H9 (cell line): ENCODE measurements around the gene POU2F3. TPM values are rescaled to one million over a fixed set of nuclear protein-coding genes. Genes with fewer than 3 reads are reported as not detected.

Source experiments
- DNase-seq: peaks from one replicate; pipeline ENCODE4 v3.0.0-alpha.2; 2017
- H2AFZ ChIP-seq: one replicate; pipeline ENCODE4 v1.6.1; 2013; ENCODE audit warnings: mild to moderate bottlenecking, low read length, control low read depth, moderate library complexity
- H2AK5ac ChIP-seq: 2 replicates; pipeline ENCODE4 v1.6.1; 2013; ENCODE audit warnings: low read length, control low read depth, mixed read lengths; ENCODE audit not compliant: insufficient read length
- H2BK120ac ChIP-seq: one replicate; pipeline ENCODE4 v1.6.1; 2013; ENCODE audit warnings: low read depth, mild to moderate bottlenecking, low read length, control low read depth, inconsistent platforms; ENCODE audit not compliant: poor library complexity, severe bottlenecking
- H2BK12ac ChIP-seq: 2 replicates; pipeline ENCODE4 v1.6.1; 2013; ENCODE audit warnings: low read length, control low read depth, mixed read lengths, low read depth; ENCODE audit not compliant: insufficient read length
- H2BK15ac ChIP-seq: 2 replicates; pipeline ENCODE4 v1.6.1; 2013; ENCODE audit warnings: low read depth, low read length, control low read depth
- H2BK20ac ChIP-seq: one replicate; pipeline ENCODE4 v1.6.1; 2013; ENCODE audit warnings: low read depth, mild to moderate bottlenecking, low read length, control low read depth, inconsistent platforms; ENCODE audit not compliant: poor library complexity, severe bottlenecking
- H2BK5ac ChIP-seq: 2 replicates; pipeline ENCODE4 v1.6.1; 2013; ENCODE audit warnings: low read length, control low read depth, mixed read lengths; ENCODE audit not compliant: insufficient read length
- H3K14ac ChIP-seq: 2 replicates; pipeline ENCODE4 v1.6.1; 2013; ENCODE audit warnings: low read length, control low read depth; ENCODE audit not compliant: insufficient read depth
- H3K18ac ChIP-seq: 2 replicates; pipeline ENCODE4 v1.6.1; 2013; ENCODE audit warnings: low read depth, mild to moderate bottlenecking, mixed read lengths, low read length, control low read depth; ENCODE audit not compliant: insufficient read length
- H3K23ac ChIP-seq: 2 replicates; pipeline ENCODE4 v1.6.1; 2013; ENCODE audit warnings: low read length, control low read depth, mixed read lengths, low read depth; ENCODE audit not compliant: insufficient read length
- H3K23me2 ChIP-seq: 2 replicates; pipeline ENCODE4 v1.6.1; 2013; ENCODE audit warnings: low read depth, mild to moderate bottlenecking, mixed read lengths, low read length, control low read depth; ENCODE audit not compliant: insufficient read length, poor library complexity, severe bottlenecking
- H3K27ac ChIP-seq: 2 replicates; pipeline ENCODE4 v1.5.1; 2013; ENCODE audit warnings: low read length, control low read depth, mixed read lengths, low read depth; ENCODE audit not compliant: insufficient read length
- H3K27me3 ChIP-seq: 2 replicates; pipeline ENCODE4 v1.6.1; 2013; ENCODE audit warnings: low read length, control low read depth, inconsistent platforms; ENCODE audit not compliant: insufficient read depth
- H3K4ac ChIP-seq: 2 replicates; pipeline ENCODE4 v1.6.1; 2013; ENCODE audit warnings: low read depth, mild to moderate bottlenecking, control low read depth, inconsistent platforms, low read length, moderate library complexity
- H3K4me1 ChIP-seq: 2 replicates; pipeline ENCODE4 v1.6.1; 2013; ENCODE audit warnings: low read length, control low read depth, inconsistent platforms; ENCODE audit not compliant: insufficient read depth
- H3K4me2 ChIP-seq: 2 replicates; pipeline ENCODE4 v1.6.1; 2013; ENCODE audit warnings: low read length, control low read depth, mixed read lengths; ENCODE audit not compliant: insufficient read length, insufficient read depth
- H3K56ac ChIP-seq: 2 replicates; pipeline ENCODE4 v1.6.1; 2013; ENCODE audit warnings: low read depth, mild to moderate bottlenecking, mixed read lengths, low read length, control low read depth; ENCODE audit not compliant: insufficient read length
- H3K79me1 ChIP-seq: 2 replicates; pipeline ENCODE4 v1.6.1; 2013; ENCODE audit warnings: low read depth, mild to moderate bottlenecking, moderate library complexity, low read length, control low read depth, inconsistent platforms; ENCODE audit not compliant: insufficient read depth, poor library complexity, severe bottlenecking
- H3K79me2 ChIP-seq: 2 replicates; pipeline ENCODE4 v1.6.1; 2013; ENCODE audit warnings: low read length, control low read depth, inconsistent platforms; ENCODE audit not compliant: insufficient read depth
- H3K9ac ChIP-seq: 2 replicates; pipeline ENCODE4 v1.6.1; 2013; ENCODE audit warnings: low read length, control low read depth, mixed read lengths; ENCODE audit not compliant: insufficient read length; ENCODE audit errors: extremely low read depth
- H3K9me3 ChIP-seq: one replicate; pipeline ENCODE4 v1.6.1; 2013; ENCODE audit warnings: low read depth, low read length, inconsistent platforms; ENCODE audit not compliant: control insufficient read depth
- H3T11ph ChIP-seq: one replicate; pipeline ENCODE4 v1.6.1; 2013; ENCODE audit warnings: mild to moderate bottlenecking, low read length, control low read depth, inconsistent platforms
- H4K20me1 ChIP-seq: one replicate; pipeline ENCODE4 v1.6.1; 2013; ENCODE audit not compliant: control insufficient read depth, insufficient read length, insufficient read depth
- H4K5ac ChIP-seq: 2 replicates; pipeline ENCODE4 v1.6.1; 2013; ENCODE audit warnings: low read depth, mild to moderate bottlenecking, mixed read lengths, low read length, control low read depth; ENCODE audit not compliant: insufficient read length
- H4K8ac ChIP-seq: replicated peaks from 2 replicates; pipeline ENCODE4 v1.6.1; 2013; ENCODE audit warnings: low read length, control low read depth, mixed read lengths, low read depth; ENCODE audit not compliant: insufficient read length
- H4K91ac ChIP-seq: 2 replicates; pipeline ENCODE4 v1.6.1; 2013; ENCODE audit warnings: low read depth, mild to moderate bottlenecking, moderate library complexity, mixed read lengths, low read length, control low read depth; ENCODE audit not compliant: insufficient read length
- H3K27ac Mint-ChIP-seq, 3 experiments: 2 replicates in 2 of 3; 3 replicates in 1 of 3; pipeline ENCODE4 v1.8.0; 2020 to 2021; ENCODE audit warnings: mixed read lengths in 3 of 3, mild to moderate bottlenecking in 1 of 3, moderate library complexity in 1 of 3
- H3K27me3 Mint-ChIP-seq: 2 replicates; pipeline ENCODE4 v1.8.0; 2021; ENCODE audit warnings: low read depth, mild to moderate bottlenecking, moderate library complexity, mixed read lengths
- H3K36me3 Mint-ChIP-seq, 3 experiments: 2 replicates in 2 of 3; 3 replicates in 1 of 3; pipeline ENCODE4 v1.8.0; 2020 to 2021; ENCODE audit warnings: low read depth in 3 of 3, mixed read lengths in 3 of 3; ENCODE audit not compliant: insufficient read depth in 1 of 3
- H3K4me1 Mint-ChIP-seq, 2 experiments: 2 replicates each; pipeline ENCODE4 v1.8.0; 2020; ENCODE audit warnings: mixed read lengths in 2 of 2
- H3K4me3 Mint-ChIP-seq, 2 experiments: 2 replicates in 1 of 2; 3 replicates in 1 of 2; pipeline ENCODE4 v1.8.0; 2020 to 2021; ENCODE audit warnings: mild to moderate bottlenecking in 2 of 2, mixed read lengths in 2 of 2, moderate library complexity in 1 of 2
- H3K9me3 Mint-ChIP-seq, 2 experiments: 2 replicates in 1 of 2; 3 replicates in 1 of 2; pipeline ENCODE4 v1.8.0; 2020; ENCODE audit warnings: mild to moderate bottlenecking in 2 of 2, mixed read lengths in 2 of 2, moderate library complexity in 1 of 2
- CTCF ChIP-seq: fragments of 200-600 bp; sonication (generic); conservative IDR thresholded peaks from 3 replicates; pipeline ENCODE4 v1.8.0; 2021; ENCODE audit warnings: antibody characterized with exemption, mild to moderate bottlenecking
- WGBS: extraction: QIAGEN DNeasy Blood & Tissue Kit; methylation state at CpG from one replicate; pipeline ENCODE4 v1.1.7; 2013; ENCODE audit warnings: missing lambda C conversion rate, low lambda C conversion rate, mixed read lengths; ENCODE audit not compliant: insufficient read length; ENCODE audit errors: extremely low coverage; 5-methylcytosine and 5-hydroxymethylcytosine counted together
- total RNA-seq: library from RNA; stranded (reverse); gene quantifications from 2 replicates; pipeline ENCODE4 v1.2.1, GENCODE V29; 2021

Gene POU2F3
- total RNA-seq, 1 experiment from 2014 or later = 1.1 TPM

DNA sequence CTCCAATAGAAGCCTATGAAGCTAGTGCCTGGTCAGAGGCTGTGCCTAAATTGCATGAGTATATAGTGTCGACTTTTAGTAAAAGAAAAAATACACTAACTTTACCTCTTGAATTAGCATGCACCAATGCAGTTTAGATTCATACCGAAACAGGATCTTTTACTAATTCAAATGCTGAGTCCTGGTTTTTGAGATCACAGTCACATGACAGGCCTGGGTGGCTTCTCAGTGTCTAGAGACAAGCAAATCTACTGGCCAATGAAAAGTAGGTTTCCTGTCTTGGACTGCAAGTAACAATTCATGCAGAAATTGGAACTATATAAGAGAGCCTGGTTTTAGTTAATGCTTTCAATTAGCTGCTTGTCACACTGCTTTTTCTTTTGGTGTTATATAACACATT, 103.5 kb downstream of the POU2F3 start:
- Histone ChIP-seq H3K14ac (no peak overlapping the region), H3K18ac (no peak overlapping the region), H3K27ac (no peak overlapping the region), H3K9ac (no peak overlapping the region), H4K91ac (no peak overlapping the region), H4K8ac (no peak overlapping the region), H3T11ph (no peak overlapping the region), H2AK5ac (no peak overlapping the region), H2BK20ac (no peak overlapping the region), H4K5ac (no peak overlapping the region), H3K79me2 (peaks cover 10% of the 10 kb centered on the region), H3K27me3 (no peaks in the 10 kb centered on the region), H3K4me2 (no peak overlapping the region), H3K23me2 (no peaks in the 10 kb centered on the region), H2BK120ac (no peak overlapping the region), H3K79me1 (peaks cover 7% of the 10 kb centered on the region), H2AFZ (no peak overlapping the region), H4K20me1 (no peaks in the 10 kb centered on the region), H2BK15ac (no peak overlapping the region), H3K23ac (no peak overlapping the region), H3K4ac (no peak overlapping the region), H3K9me3 (no peaks in the 10 kb centered on the region), H3K4me1 (peaks cover 6% of the 10 kb centered on the region; the same call in 1 of the 2 replicates), H3K56ac (no peak overlapping the region), H2BK5ac (no peak overlapping the region), H2BK12ac (no peak overlapping the region)
- Mint-ChIP-seq H3K4me3 (no peak overlapping the region), H3K27ac (no peak overlapping the region), H3K9me3 (no peaks in the 10 kb centered on the region), H3K27me3 (no peaks in the 10 kb centered on the region), H3K4me1 (peaks cover 30 to 31% of the 10 kb centered on the region in 2 experiments), H3K36me3 (no peaks in the 10 kb centered on the region)
- TF ChIP-seq CTCF = no peak
- no peak for DNase-seq
- WGBS = no CpG with 5 or more reads among the region's 2 CpGs
